MM.1S (cell line): ENCODE data around the gene TRIP6.

Experiments used
- DNase-seq: peaks from one replicate; pipeline ENCODE4 v3.0.0-alpha.2; 2015
- H2AFZ ChIP-seq: fragments of 300-600 bp; sonication (generic); 2 replicates; pipeline ENCODE4 v1.6.0; 2016; ENCODE audit warnings: antibody characterized with exemption, low read length
- H3F3A ChIP-seq: fragments of 300-600 bp; sonication (generic); 2 replicates; pipeline ENCODE4 v1.6.1; 2016; ENCODE audit warnings: mild to moderate bottlenecking, antibody characterized with exemption, low read length, moderate library complexity, mixed read lengths; ENCODE audit not compliant: insufficient read depth
- H3K27ac ChIP-seq: fragments of 300-600 bp; sonication (generic); 2 replicates; pipeline ENCODE4 v1.5.1; 2016; ENCODE audit warnings: mild to moderate bottlenecking, low read length
- H3K27me3 ChIP-seq: fragments of 300-600 bp; sonication (generic); replicated peaks from 2 replicates; pipeline ENCODE4 v1.6.0; 2016; ENCODE audit warnings: low read length; ENCODE audit not compliant: insufficient read depth
- H3K36me3 ChIP-seq: fragments of 300-600 bp; sonication (generic); replicated peaks from 2 replicates; pipeline ENCODE4 v1.6.1; 2016; ENCODE audit warnings: mild to moderate bottlenecking, low read length, mixed read lengths; ENCODE audit not compliant: insufficient read depth
- H3K4me1 ChIP-seq: fragments of 300-600 bp; sonication (generic); 2 replicates; pipeline ENCODE4 v1.6.1; 2016; ENCODE audit warnings: low read length, mixed read lengths
- H3K4me2 ChIP-seq: fragments of 300-600 bp; sonication (generic); 2 replicates; pipeline ENCODE4 v1.6.0; 2016; ENCODE audit warnings: low read depth, low read length
- H3K4me3 ChIP-seq: fragments of 300-600 bp; sonication (generic); 2 replicates; pipeline ENCODE4 v1.5.1; 2016; ENCODE audit warnings: low read length, mixed read lengths
- H3K79me2 ChIP-seq: fragments of 300-600 bp; sonication (generic); 2 replicates; pipeline ENCODE4 v1.6.1; 2016; ENCODE audit warnings: mixed run types, low read length, mixed read lengths
- H3K9ac ChIP-seq: fragments of 300-600 bp; sonication (generic); 2 replicates; pipeline ENCODE4 v1.6.1; 2016; ENCODE audit warnings: low read length, mixed read lengths
- H3K9me2 ChIP-seq: fragments of 300-600 bp; sonication (generic); replicated peaks from 2 replicates; pipeline ENCODE4 v1.6.1; 2016; ENCODE audit warnings: mild to moderate bottlenecking, low read length, mixed read lengths; ENCODE audit not compliant: insufficient read depth
- H3K9me3 ChIP-seq: fragments of 300-600 bp; sonication (generic); replicated peaks from 2 replicates; pipeline ENCODE4 v1.6.1; 2016; ENCODE audit warnings: mild to moderate bottlenecking, low read length, mixed read lengths; ENCODE audit not compliant: insufficient read depth
- H4K20me1 ChIP-seq: fragments of 300-600 bp; sonication (generic); 2 replicates; pipeline ENCODE4 v1.6.1; 2016; ENCODE audit warnings: mild to moderate bottlenecking, low read length, moderate library complexity, mixed read lengths; ENCODE audit not compliant: insufficient read depth
- EZH2 ChIP-seq: fragments of 300-600 bp; sonication (generic); optimal IDR thresholded peaks from 2 replicates; pipeline ENCODE3; 2017; ENCODE audit warnings: low read depth, mild to moderate bottlenecking, antibody characterized with exemption, low read length, mixed read lengths
- EZH2phosphoT487 ChIP-seq: fragments of 300-600 bp; sonication (generic); IDR thresholded peaks from 2 replicates; pipeline ENCODE4 v1.6.1; 2018; ENCODE audit warnings: antibody characterized with exemption, low read length
- TF ChIP-seq, protein P1 (sequence below): fragments of 300-600 bp; sonication (generic); IDR thresholded peaks from 2 replicates; pipeline ENCODE4 v1.5.1; 2016; ENCODE audit warnings: antibody characterized with exemption, low read length, mixed read lengths

Gene TRIP6

DNA sequence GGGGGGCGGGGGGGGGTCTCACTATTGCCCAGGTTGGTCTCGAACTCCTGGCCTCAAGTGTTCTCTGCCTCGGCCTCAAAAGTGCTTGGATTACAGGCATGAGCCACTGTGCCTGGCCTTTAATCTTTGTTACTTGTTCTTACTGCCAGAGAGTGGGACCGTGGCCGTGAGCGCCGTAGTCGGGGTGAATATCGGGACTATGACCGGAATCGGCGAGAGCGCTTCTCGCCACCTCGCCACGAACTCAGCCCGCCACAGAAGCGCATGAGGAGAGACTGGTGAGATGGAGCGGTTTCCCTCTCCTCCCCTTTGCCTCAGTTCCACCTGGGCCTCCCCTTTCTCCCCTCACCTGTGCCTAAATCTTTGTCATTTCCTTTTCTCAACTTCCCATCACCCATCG, 13.9 kb downstream of the TRIP6 start:
- Histone ChIP-seq H3K9ac (no peak overlapping the region), H3K9me2 (no peaks in the 10 kb centered on the region), H3K27me3 (no peaks in the 10 kb centered on the region), H2AFZ (no peak overlapping the region), H3K4me2 (no peak overlapping the region), H3K4me3 (no peak overlapping the region), H3K27ac (no peak overlapping the region), H3K36me3 (peaks cover 22% of the 10 kb centered on the region), H3K9me3 (no peaks in the 10 kb centered on the region), H3K4me1 (peaks cover 7% of the 10 kb centered on the region; the same call in 1 of the 2 replicates), H3K79me2 (peaks cover 63% of the 10 kb centered on the region), H4K20me1 (no peaks in the 10 kb centered on the region; the same call in 1 of the 2 replicates), H3F3A (no peaks in the 10 kb centered on the region)
- no peak for DNase-seq
- TF ChIP-seq EZH2: no peak

DNA sequence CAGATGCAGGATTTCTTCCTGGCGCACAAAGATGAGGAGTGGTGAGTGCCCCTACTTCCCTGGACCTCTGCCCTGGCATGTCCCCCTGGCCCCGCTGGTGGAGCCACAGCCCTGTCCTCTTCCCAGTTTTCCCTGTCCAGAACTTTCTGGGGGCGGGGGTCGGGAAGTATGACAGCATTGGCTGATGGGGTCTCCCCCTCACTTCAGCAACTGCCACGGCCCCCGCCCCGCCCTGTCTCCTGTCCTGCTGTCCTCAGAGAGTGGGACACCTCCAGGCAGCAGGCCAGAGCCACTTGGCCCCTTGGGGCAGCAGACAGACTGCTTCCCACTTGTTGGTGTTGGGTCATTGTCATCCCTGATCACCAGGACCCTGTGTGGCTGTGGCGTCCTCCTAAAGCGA, 15.0 kb downstream of the TRIP6 start:
- no peaks in the 10 kb centered on the region for H3K9me2 ChIP-seq
- H3F3A ChIP-seq: peaks cover 9% of the 10 kb centered on the region; the same call in 1 of the 2 replicates
- H3K4me2 ChIP-seq: no peak overlapping the region
- no peak for TF ChIP-seq EZH2phosphoT487
- H3K9me3 ChIP-seq: no peaks in the 10 kb centered on the region
- H3K27ac ChIP-seq: no peak overlapping the region
- peaks cover 32% of the 10 kb centered on the region for H3K36me3 ChIP-seq
- H3K27me3 ChIP-seq: no peaks in the 10 kb centered on the region
- H3K4me3 ChIP-seq: no peak overlapping the region
- peaks cover 53% of the 10 kb centered on the region for H3K79me2 ChIP-seq
- H4K20me1 ChIP-seq: no peaks in the 10 kb centered on the region; the same call in 1 of the 2 replicates
- DNase-seq: no peak
- H3K4me1 ChIP-seq: no peaks in the 10 kb centered on the region
- H2AFZ ChIP-seq: no peak overlapping the region
- no peak overlapping the region for H3K9ac ChIP-seq

DNA sequence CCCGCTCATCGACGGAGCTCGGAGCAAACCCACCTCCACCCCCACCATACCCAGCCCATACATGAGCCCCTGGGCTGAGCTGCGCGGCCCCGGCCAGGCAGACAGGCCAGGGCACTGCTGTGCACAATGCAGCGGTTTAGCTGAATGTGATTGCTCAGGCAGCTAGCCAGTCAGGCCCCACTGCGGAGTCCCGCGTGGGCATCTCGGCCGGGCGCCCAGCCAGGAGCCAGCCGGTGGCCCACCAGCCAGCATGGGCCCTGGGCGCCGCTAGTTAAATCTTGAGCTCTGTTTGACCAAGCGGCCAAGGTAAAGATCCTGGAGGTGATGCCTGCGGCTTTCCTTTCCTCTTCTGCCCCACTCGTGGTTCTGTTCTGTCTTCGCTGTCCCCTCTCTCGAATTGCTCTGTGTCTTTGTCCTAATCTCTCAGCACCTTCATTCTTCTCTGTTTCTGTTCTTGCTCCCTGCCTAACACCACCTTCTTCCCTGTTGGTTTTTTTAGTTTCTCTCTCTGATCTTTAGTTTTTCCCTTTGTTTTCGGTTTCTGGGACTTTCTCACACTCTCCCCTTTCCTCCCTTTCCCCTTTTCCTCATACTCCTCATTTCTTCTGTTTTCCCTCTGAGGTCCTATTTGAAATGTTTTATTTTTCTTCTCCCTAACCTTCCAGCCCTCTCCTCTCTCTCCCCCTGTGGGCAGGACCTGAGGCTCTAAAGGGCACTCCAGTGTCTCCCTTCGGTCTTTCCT, 15.8 kb downstream of the TRIP6 start:
- Histone ChIP-seq H3K79me2 (peaks cover 45% of the 10 kb centered on the region), H3K27me3 (no peaks in the 10 kb centered on the region), H2AFZ (no peak overlapping the region), H3K4me3 (no peak overlapping the region), H3F3A (peaks cover 12% of the 10 kb centered on the region; the same call in 1 of the 2 replicates), H3K27ac (no peak overlapping the region), H3K4me2 (no peak overlapping the region), H3K4me1 (no peaks in the 10 kb centered on the region), H3K9me2 (no peaks in the 10 kb centered on the region), H3K9me3 (no peaks in the 10 kb centered on the region), H4K20me1 (no peaks in the 10 kb centered on the region; the same call in 1 of the 2 replicates), H3K36me3 (peaks cover 37% of the 10 kb centered on the region), H3K9ac (no peak overlapping the region)
- TF ChIP-seq EZH2: no peak
- TF ChIP-seq EZH2phosphoT487: no peak
- TF ChIP-seq, protein P1, sequence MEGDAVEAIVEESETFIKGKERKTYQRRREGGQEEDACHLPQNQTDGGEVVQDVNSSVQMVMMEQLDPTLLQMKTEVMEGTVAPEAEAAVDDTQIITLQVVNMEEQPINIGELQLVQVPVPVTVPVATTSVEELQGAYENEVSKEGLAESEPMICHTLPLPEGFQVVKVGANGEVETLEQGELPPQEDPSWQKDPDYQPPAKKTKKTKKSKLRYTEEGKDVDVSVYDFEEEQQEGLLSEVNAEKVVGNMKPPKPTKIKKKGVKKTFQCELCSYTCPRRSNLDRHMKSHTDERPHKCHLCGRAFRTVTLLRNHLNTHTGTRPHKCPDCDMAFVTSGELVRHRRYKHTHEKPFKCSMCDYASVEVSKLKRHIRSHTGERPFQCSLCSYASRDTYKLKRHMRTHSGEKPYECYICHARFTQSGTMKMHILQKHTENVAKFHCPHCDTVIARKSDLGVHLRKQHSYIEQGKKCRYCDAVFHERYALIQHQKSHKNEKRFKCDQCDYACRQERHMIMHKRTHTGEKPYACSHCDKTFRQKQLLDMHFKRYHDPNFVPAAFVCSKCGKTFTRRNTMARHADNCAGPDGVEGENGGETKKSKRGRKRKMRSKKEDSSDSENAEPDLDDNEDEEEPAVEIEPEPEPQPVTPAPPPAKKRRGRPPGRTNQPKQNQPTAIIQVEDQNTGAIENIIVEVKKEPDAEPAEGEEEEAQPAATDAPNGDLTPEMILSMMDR: no peak
- no peak for DNase-seq

DNA sequence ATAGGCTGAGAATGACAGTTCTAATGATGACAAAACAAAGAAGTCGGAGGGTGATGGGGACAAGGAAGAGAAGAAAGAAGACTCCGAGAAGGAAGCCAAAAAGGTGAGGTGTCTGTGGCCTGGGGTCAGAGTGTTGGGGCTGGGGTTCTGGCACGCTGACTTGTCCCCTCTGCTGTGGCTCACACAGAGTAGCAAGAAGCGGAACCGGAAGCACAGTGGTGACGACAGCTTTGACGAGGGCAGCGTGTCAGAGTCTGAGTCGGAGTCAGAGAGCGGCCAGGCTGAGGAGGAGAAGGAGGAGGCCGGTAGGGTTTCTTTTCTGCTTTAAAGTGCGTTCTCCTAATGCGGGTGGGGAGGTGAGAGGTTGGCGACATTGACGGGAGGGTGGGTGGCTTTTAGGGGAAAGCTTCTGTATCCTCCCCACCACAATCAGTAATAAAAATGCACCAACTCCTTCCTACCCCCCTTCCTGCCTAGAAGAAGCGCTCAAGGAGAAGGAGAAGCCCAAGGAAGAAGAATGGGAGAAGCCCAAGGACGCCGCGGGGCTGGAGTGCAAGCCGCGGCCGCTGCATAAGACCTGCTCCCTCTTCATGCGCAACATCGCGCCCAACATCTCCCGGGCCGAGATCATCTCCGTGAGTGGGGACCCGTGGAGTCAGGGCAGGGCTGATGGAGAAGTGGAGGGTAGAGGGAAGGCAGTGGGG, 17.7 kb downstream of the TRIP6 start:
- Histone ChIP-seq H3K4me1 (peaks cover 6% of the 10 kb centered on the region), H4K20me1 (no peaks in the 10 kb centered on the region; the same call in 1 of the 2 replicates), H2AFZ (no peak overlapping the region), H3K9me3 (no peaks in the 10 kb centered on the region), H3K36me3 (peaks cover 45% of the 10 kb centered on the region), H3K9ac (no peak overlapping the region), H3F3A (peaks cover 12% of the 10 kb centered on the region; the same call in 1 of the 2 replicates), H3K9me2 (no peaks in the 10 kb centered on the region), H3K79me2 (peaks cover 35% of the 10 kb centered on the region), H3K4me2 (no peak overlapping the region), H3K27me3 (no peaks in the 10 kb centered on the region), H3K27ac (no peak overlapping the region), H3K4me3 (no peak overlapping the region)
- TF ChIP-seq, protein P1: no peak
- TF ChIP-seq EZH2phosphoT487 (no peak), EZH2 (no peak)
- DNase-seq: no peak
